NCI-H526 treated with DMSO at 0.1 percent for 48 hours (cell line): ENCODE measurements around the gene HK2.

Source experiments
- DNase-seq: peaks from one replicate; lab custom pipeline; 2025; lab: John Stamatoyannopoulos, UW

Gene HK2

GRCh38 chr2:74937221-74937880 is 103.4 kb downstream of the HK2 start:
- no peak for DNase-seq

DNA sequence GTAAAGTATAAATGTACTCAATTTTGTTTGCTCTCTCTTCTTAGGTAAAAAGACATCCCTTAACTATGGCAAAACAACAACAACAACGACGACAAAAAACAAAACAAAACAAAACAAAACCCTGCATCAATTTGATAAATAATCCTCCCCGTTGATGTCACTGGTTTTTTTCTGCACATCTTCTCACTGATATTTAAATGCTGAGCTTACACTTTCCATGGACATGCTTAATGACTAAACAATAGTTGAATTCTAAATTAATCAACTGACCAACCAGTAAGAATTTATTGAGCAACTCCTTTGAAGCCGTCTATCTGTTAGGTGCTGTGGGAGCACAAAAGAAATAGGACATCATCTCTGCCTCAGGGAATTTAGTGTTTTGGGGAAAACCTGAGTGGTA is 104.3 kb downstream of the HK2 start:
- DNase-seq: no peak

DNA sequence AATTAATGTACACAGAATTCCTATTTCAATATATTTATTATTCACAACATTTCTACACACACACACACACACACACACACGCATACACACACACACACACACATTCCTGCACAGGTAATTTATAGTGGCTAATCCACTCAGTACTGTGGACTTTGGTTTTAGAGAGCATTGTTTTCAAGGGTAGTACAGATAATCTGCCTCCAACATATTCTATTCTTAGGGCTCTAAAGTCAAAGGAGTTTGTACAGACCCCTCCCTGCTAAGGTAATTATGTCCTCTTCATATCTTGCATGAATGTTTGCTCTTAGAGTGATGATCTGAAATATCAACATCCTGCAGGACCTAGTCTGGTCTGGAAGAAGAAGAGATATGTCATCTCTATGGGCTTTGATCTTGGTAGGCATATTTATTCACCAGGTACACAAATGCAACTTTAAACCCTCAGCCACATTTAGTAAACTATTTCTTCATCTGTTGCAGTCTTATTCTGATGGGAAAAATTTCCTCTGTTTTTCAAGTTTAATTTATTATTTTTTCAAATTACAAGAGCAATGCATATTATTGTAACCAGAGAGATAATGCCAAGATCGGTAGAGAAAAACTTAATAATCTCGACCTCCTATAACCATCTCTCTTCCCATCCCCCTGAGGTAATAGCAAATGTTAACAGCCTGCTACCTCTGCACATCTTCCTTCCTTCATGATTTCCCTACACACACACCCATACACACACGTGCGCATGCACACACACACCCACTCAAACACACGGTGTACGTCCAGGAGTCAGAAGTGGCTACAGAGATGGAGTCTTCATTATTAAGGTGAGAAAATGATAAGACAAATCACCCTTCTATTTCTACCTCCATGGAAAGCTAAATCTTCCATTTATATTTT is 106.2 kb downstream of the HK2 start:
- no peak for DNase-seq

DNA sequence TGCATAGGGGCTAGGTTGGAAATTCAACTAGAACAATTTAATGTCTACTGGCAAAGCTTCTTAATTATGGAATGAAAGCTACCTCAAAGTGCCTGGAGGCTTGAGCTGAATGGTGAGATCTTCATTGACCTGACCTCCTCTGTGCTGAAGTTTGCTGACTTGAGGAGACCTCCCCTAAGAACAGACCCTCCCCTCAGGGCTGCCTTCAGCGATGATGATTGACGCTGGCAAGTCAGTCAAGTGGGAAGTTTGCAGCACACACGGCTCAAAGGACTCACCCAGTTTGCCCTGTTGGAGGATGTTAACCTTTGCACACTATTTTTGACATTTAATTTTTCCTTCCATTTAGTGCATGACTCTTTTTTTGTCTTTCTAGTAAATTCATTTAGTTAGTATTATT is 107.4 kb downstream of the HK2 start:
- no peak for DNase-seq

- DNase-seq: no peak
These were observed 108.3 kb downstream of the HK2 start for GRCh38 chr2:74942263-74942662.
